Liver (tissue), 9 donors: Measurements from ENCODE around the gene CLK3. TPM values are rescaled to one million over a fixed set of nuclear protein-coding genes. Genes with fewer than 3 reads are reported as not detected.
"Not testable (repeated sequence)": the region's sequence is repeated elsewhere in the genome, so short reads cannot be mapped to it uniquely, and the experiment has no call there.

Experiments used
- DNase-seq: peaks from one replicate; pipeline ENCODE4 v3.0.0-alpha.2; 2017; ENCODE audit warnings: low spot score
- H3K27ac ChIP-seq, 2 donors: one replicate each; pipeline ENCODE4 v1.7.0; 2013; ENCODE audit warnings: inconsistent platforms in 2 of 2, low read length in 2 of 2, control low read depth in 1 of 2, low read depth in 1 of 2, mild to moderate bottlenecking in 1 of 2
- H3K27me3 ChIP-seq, 4 donors: one replicate each; pipeline versions ENCODE4 v1.6.1 to v1.7.0; 2013; ENCODE audit warnings: low read length in 3 of 4, inconsistent platforms in 1 of 4, mild to moderate bottlenecking in 1 of 4, moderate library complexity in 1 of 4; ENCODE audit not compliant: control insufficient read depth in 4 of 4, insufficient read depth in 4 of 4
- H3K36me3 ChIP-seq, 4 donors: one replicate each; pipeline versions ENCODE4 v1.6.1 to v1.7.0; 2013; ENCODE audit warnings: low read length in 3 of 4, mild to moderate bottlenecking in 3 of 4, low read depth in 1 of 4, moderate library complexity in 1 of 4; ENCODE audit not compliant: control insufficient read depth in 4 of 4, insufficient read depth in 3 of 4
- H3K4me1 ChIP-seq, 4 donors: one replicate each; pipeline versions ENCODE4 v1.6.1 to v1.7.0; 2013; ENCODE audit warnings: low read length in 3 of 4, mild to moderate bottlenecking in 3 of 4, moderate library complexity in 1 of 4; ENCODE audit not compliant: control insufficient read depth in 4 of 4, insufficient read depth in 4 of 4
- H3K4me3 ChIP-seq, 3 donors: one replicate each; pipeline versions ENCODE4 v1.6.1 to v1.7.0; 2013; ENCODE audit warnings: low read length in 3 of 3, control low read depth in 1 of 3, low read depth in 1 of 3, mild to moderate bottlenecking in 1 of 3
- H3K9ac ChIP-seq, 2 donors: one replicate each; pipeline ENCODE4 v1.7.0; 2013; ENCODE audit warnings: low read length in 2 of 2, mild to moderate bottlenecking in 2 of 2, moderate library complexity in 2 of 2, control low read depth in 1 of 2, low read depth in 1 of 2
- H3K9me3 ChIP-seq, 4 donors: one replicate each; pipeline versions ENCODE4 v1.6.1 to v1.7.0; 2013; ENCODE audit warnings: low read length in 3 of 4; ENCODE audit not compliant: control insufficient read depth in 4 of 4
- ATF3 ChIP-seq: IDR thresholded peaks from 2 replicates; pipeline ENCODE4 v1.6.1; 2016; ENCODE audit warnings: antibody characterized with exemption
- CTCF ChIP-seq: fragments of 150-350 bp; IDR thresholded peaks from 2 replicates; pipeline ENCODE4 v1.5.1; 2017; ENCODE audit warnings: improper control_type of control experiment, low read depth, low read length; ENCODE audit not compliant: missing input control
- EGR1 ChIP-seq, 2 donors: IDR thresholded peaks; 2 replicates each; pipeline ENCODE4 v1.6.1; 2016 to 2018; ENCODE audit warnings: antibody characterized with exemption in 2 of 2, low read depth in 2 of 2
- FOXA1 ChIP-seq: IDR thresholded peaks from 2 replicates; pipeline ENCODE4 v1.6.1; 2016; ENCODE audit warnings: antibody characterized with exemption
- HNF4A ChIP-seq, 2 donors: conservative IDR thresholded peaks; 2 replicates each; pipeline ENCODE4 v1.6.1; 2016; ENCODE audit warnings: antibody characterized with exemption in 2 of 2, mild to moderate bottlenecking in 2 of 2
- HNF4G ChIP-seq: IDR thresholded peaks from 2 replicates; pipeline ENCODE4 v1.6.1; 2016; ENCODE audit warnings: antibody characterized with exemption
- MAX ChIP-seq: IDR thresholded peaks from 2 replicates; pipeline ENCODE4 v1.6.1; 2016; ENCODE audit warnings: antibody characterized with exemption
- NR2F2 ChIP-seq: IDR thresholded peaks from 2 replicates; pipeline ENCODE4 v1.6.1; 2016; ENCODE audit warnings: antibody characterized with exemption
- RAD21 ChIP-seq, 2 donors: IDR thresholded peaks; 2 replicates each; pipeline ENCODE4 v1.6.1; 2016; ENCODE audit warnings: antibody characterized with exemption in 2 of 2, mild to moderate bottlenecking in 2 of 2
- RXRA ChIP-seq, 2 donors: IDR thresholded peaks; 2 replicates each; pipeline ENCODE4 v1.6.1; 2017 to 2018; ENCODE audit warnings: antibody characterized with exemption in 2 of 2, mild to moderate bottlenecking in 1 of 2
- SP1 ChIP-seq: IDR thresholded peaks from 2 replicates; pipeline ENCODE4 v1.6.1; 2018; ENCODE audit warnings: antibody characterized with exemption, mild to moderate bottlenecking
- TAF1 ChIP-seq: conservative IDR thresholded peaks from 2 replicates; pipeline ENCODE4 v1.6.1; 2016; ENCODE audit warnings: antibody characterized with exemption, mild to moderate bottlenecking
- YY1 ChIP-seq: IDR thresholded peaks from 2 replicates; pipeline ENCODE4 v1.6.1; 2016; ENCODE audit warnings: antibody characterized with exemption, mild to moderate bottlenecking
- ZBTB33 ChIP-seq: IDR thresholded peaks from 2 replicates; pipeline ENCODE4 v1.6.1; 2016; ENCODE audit warnings: antibody characterized with exemption
- WGBS: extraction: QIAGEN DNeasy Blood & Tissue Kit; methylation state at CpG from one replicate; pipeline ENCODE4 v1.1.7; 2013; 5-methylcytosine and 5-hydroxymethylcytosine counted together
- polyA plus RNA-seq, 2 donors: library from polyadenylated mRNA; stranded (reverse) in 1 of 2; unstranded in 1 of 2; fragments of 200-250 nt in 1 of 2; fragments of >200 nt in 1 of 2; fragmentation: Nextera tagmentation in 1 of 2; extraction: Ambion mirVana in 1 of 2; gene quantifications; one replicate each; pipeline versions ENCODE4 v1.2.1 to v1.2.3, GENCODE V29; 2013 to 2015
- total RNA-seq, 2 donors: library from RNA; depleted of rRNA; stranded (reverse); fragments of >200 nt; gene quantifications; one replicate each; pipeline ENCODE4 v1.2.3, GENCODE V29; 2014
- donor health status: healthy.
- donor health status: healthy.
- donor health status: healthy.
- donor health status: healthy.
- donor health status: healthy.

The CLK3 gene
- total and polyA plus RNA-seq, 4 donors, result 20.1 to 66.8 (median 28.4) TPM

GRCh38 chr15:74656935-74657535 is 41.4 kb downstream of the CLK3 start:
- Histone ChIP-seq H3K4me3 (no peak overlapping the region), H3K27me3 (no peaks in the 10 kb centered on the region), H3K4me1 (peaks cover 9 to 27% (median 23%) of the 10 kb centered on the region in 4 donors), H3K36me3 (no peaks in the 10 kb centered on the region), H3K9me3 (no peaks in the 10 kb centered on the region), H3K27ac (peak overlapping the region in 1 of 2 donors; percentile 60), H3K9ac (no peak overlapping the region)
- 65% methylated on average over 6 of the region's 6 CpGs for WGBS
- no peak for DNase-seq
- no peak for TF ChIP-seq CTCF
- peak; percentile 42 for TF ChIP-seq HNF4G
- no peak for TF ChIP-seq TAF1
- no peak for TF ChIP-seq RAD21 (IDR thresholded peaks at IDR 0.05)
- TF ChIP-seq FOXA1, result no peak
- TF ChIP-seq ATF3, result no peak
- TF ChIP-seq MAX, result no peak
- peak; percentile 71 to 83 for TF ChIP-seq HNF4A (conservative IDR thresholded peaks at IDR 0.05)
- TF ChIP-seq SP1, result peak; percentile 61
- TF ChIP-seq NR2F2, result no peak
- no peak for TF ChIP-seq YY1
- TF ChIP-seq RXRA (IDR thresholded peaks at IDR 0.05), result peak; percentile 25 to 26
- no peak for TF ChIP-seq EGR1 (IDR thresholded peaks at IDR 0.05; ENCODE audit: low read depth in 2 of 2)

- no peak overlapping the region for H3K4me3 ChIP-seq
- no peaks in the 10 kb centered on the region for H3K9me3 ChIP-seq
- WGBS, result 86% methylated on average over 3 of the region's 3 CpGs
- H3K27ac ChIP-seq, result no peak overlapping the region
- H3K9ac ChIP-seq, result no peak overlapping the region
- DNase-seq, result no peak
- peaks cover 11 to 27% (median 23%) of the 10 kb centered on the region in 4 donors for H3K4me1 ChIP-seq
- no peaks in the 10 kb centered on the region for H3K27me3 ChIP-seq
- TF ChIP-seq HNF4G, result no peak
- no peak for TF ChIP-seq ZBTB33
- no peak for TF ChIP-seq FOXA1
- no peak for TF ChIP-seq ATF3
- no peaks in the 10 kb centered on the region for H3K36me3 ChIP-seq
Measured at GRCh38 chr15:74657846-74658245, 42.2 kb downstream of the CLK3 start.

- DNase-seq, result not testable (repeated sequence)
Measured at GRCh38 chr15:74661280-74661679, 45.6 kb downstream of the CLK3 start.

More at GRCh38 chr15:74661280-74661679, 45.6 kb downstream of the CLK3 start:
- not testable (repeated sequence) for H3K9ac ChIP-seq, H3K27ac ChIP-seq, H3K4me3 ChIP-seq, H3K27me3 ChIP-seq, H3K36me3 ChIP-seq, H3K9me3 ChIP-seq
- WGBS, result 95% methylated on average over 8 of the region's 8 CpGs
- peaks cover 11 to 41% (median 31%) of the 10 kb centered on the region in 4 donors for H3K4me1 ChIP-seq
